Caki2 (cell line): Measurements from ENCODE around the gene ZSWIM1. TPM values are rescaled to one million over a fixed set of nuclear protein-coding genes. Genes with fewer than 3 reads are reported as not detected.

Experiments used
- DNase-seq: peaks from one replicate; pipeline ENCODE4 v3.0.0-alpha.2; 2015; ENCODE audit warnings: low read depth
- in situ Hi-C: cut with HindIII; loops from 2 replicates; pipeline ENCODE4 v1.10.0; 2016; ENCODE audit warnings: low sequenced_read_pairs, low pct_unique_long_range_greater_than_20kb, mixed read lengths
- total RNA-seq: library from RNA; depleted of rRNA; stranded (reverse); fragments of >200 nt; shearing (Covaris generic); gene quantifications from 2 replicates; pipeline ENCODE4 v1.2.3, GENCODE V29; 2014; ENCODE audit warnings: low replicate concordance

ZSWIM1 gene
- total RNA-seq, 1 experiment from 2014 or later = 9.8 TPM

DNA sequence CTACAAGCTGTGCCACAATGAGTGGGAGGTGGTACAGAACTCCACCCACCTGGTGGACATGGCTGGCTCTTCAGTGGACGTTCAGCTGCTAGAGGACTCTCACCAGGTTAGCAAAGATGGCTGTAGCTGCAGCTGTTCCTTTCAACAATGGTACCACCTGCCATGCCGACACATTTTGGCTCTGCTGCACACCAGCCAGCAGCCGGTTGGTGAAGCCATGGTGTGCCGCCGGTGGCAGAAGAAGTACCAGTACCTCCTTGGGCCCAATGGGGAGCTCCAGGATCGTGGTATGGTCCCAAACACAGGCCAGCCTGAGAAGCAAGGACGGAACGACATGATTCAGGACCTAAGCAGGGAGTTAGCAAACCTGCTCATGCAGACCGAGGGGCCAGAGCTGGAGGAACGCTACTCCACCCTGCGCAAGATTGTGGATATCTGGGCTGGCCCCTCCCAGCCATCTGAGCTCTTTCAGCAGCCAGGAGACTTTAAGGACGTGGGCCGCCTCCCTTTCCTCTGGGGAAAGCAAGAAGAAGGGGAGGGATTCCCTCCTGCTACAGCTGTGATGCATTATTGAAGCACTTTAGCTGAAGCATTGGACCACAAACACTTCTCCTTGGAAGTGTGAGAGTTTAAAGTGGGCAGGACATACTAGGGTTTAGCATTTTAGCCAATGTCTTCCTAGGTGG lies 2.8 kb upstream of the ZSWIM1 start:
- DNase-seq = no peak
- in situ Hi-C loops = no loop called here

DNA sequence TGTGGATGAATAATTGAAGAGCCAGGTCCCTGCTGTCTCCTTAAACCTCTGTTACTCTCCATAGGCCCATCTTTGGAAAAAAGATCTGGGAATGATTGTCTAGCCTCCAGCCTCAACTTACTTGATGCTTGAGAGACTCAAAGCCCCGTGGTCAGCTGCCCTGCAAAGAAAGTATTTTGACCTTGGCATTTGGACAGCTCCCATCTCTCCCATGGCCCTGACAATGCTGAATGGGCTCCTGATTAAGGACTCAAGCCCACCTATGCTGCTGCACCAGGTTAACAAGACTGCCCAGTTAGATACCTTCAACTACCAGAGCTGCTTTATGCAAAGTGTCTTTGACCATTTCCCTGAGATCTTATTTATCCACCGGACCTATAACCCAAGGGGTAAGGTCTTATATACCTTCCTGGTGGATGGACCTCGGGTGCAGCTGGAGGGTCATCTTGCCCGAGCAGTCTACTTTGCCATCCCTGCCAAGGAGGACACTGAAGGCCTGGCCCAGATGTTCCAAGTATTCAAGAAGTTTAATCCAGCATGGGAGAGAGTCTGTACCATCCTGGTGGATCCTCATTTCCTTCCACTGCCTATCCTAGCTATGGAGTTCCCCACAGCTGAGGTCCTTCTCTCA lies 1.6 kb downstream of the ZSWIM1 start:
- no peak for DNase-seq
- in situ Hi-C loops = no loop called here

DNA sequence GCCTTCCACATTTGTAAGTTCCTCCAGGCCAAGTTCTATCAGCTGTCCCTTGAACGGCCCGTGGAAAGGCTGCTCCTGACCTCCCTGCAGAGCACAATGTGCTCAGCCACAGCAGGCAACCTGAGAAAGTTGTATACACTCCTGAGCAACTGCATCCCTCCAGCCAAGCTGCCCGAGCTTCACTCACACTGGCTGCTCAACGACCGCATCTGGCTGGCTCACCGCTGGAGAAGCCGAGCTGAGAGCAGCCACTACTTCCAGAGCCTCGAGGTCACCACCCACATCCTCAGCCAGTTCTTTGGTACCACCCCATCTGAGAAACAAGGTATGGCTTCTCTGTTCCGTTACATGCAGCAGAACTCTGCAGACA lies 2.1 kb downstream of the ZSWIM1 start:
- in situ Hi-C loops = no loop called here
- no peak for DNase-seq

DNA sequence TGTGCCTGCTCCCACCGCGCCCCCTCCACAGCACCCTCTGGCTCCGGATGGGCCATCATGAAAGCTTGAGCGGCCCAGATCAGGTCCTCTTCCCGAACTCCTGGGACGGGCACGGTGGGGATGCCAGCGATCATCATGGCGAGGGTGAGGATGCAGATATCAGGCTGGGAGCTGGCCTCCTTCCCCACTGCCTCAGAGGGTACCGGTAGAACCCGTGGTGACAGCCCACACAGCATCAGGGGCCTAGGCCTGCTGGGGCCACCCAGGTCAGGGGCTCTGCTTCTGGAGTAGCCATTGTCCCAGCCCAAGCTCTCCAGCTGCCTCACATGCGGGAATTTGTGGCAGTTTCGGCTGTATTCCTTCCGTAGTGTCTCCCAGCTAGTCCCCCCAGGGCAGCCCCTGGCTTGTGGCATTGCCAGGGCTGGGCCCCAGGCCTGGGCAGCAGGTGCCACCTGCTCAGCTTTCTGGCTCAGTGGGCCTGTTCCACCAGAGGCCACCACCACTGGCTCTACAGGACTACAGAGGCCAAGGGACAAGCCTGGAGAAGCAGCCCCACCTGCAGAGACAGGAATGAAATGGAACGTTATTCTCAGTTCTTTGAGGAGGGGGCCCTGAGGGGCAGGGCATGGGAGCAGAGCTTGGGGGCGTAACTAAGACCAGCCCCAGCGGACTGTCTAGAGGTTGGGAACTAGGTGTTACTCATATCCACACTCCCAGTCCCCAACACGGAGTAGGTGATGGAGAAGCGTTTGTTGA lies 5.7 kb downstream of the ZSWIM1 start:
- in situ Hi-C loops = no loop called here

DNA sequence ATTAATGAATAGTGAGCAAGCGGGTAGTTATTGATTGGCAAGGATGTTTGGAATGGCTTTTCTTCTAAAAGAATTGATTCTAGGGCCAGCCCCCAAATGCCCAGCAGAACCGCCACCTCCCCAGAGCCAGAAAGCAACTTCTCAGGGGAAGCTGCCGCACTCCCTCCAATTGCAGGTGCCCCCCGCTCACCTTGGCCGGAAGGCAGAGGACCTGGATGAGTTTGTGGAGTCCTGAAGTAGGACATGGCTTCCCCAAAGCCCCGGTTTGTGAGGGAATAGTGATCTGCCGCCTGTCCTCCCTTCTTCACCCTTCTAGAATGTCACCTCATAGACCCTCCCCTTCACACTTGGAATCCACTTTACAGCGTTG lies 6.3 kb downstream of the ZSWIM1 start, which contains the start of gene SPATA25:
TSS of gene SPATA25 (minus strand) at position 277 of the 370 bp plus-strand sequence. CDS start at position 245, 32 bp downstream.
- no peak for DNase-seq
- in situ Hi-C loops = no loop called here

More for the DNA sequence above, 5.7 kb downstream of the ZSWIM1 start:
- no peak for DNase-seq

- no peak for DNase-seq
- in situ Hi-C loops = no loop called here
These were observed 7.7 kb downstream of the ZSWIM1 start for GRCh38 chr20:45888681-45889080.

DNA sequence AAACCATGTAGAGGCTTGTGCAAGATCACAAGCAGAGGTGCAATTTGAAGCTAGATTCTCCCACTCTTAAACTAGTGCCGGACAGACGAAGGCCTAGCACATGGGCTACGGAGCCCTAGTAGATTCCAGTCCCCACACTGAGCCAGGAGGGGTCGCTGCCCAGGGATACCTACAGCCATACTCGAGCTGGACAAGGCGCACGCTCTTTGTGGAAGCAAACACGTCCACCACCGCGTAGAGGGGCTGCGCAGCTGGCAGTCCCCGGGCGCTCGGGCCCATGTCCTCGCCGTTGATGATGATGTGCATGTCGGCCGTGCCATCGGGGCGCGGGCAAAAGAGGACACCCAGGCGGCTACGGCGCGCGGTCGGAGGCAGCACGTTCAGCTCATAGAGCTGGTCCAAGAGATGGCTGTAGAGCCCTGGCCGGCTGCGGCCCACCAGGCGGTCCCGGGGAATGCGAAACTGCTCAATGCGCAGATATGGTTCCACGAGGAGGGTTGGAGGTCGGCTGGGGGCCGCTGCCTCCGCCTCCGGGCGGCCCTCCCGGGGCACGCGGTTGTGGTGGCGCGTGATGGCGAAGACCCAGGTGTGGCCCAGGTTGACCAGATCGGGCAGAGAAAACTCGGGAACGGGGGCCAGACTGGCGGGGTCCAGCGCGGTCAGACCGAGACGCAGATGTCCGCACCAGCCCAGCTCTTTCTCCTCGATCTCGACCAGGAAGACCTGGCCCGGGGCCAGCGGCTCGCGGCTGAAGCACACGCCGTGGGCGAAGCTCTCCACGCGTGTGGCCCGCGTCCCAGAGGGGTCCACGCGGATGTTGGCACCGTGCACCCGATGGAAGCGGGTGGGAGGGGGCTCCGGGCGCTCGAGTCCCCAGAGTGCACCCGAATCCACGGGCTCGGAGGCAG lies 9.3 kb downstream of the ZSWIM1 start:
- in situ Hi-C loops = no loop called here
- DNase-seq = no peak

DNA sequence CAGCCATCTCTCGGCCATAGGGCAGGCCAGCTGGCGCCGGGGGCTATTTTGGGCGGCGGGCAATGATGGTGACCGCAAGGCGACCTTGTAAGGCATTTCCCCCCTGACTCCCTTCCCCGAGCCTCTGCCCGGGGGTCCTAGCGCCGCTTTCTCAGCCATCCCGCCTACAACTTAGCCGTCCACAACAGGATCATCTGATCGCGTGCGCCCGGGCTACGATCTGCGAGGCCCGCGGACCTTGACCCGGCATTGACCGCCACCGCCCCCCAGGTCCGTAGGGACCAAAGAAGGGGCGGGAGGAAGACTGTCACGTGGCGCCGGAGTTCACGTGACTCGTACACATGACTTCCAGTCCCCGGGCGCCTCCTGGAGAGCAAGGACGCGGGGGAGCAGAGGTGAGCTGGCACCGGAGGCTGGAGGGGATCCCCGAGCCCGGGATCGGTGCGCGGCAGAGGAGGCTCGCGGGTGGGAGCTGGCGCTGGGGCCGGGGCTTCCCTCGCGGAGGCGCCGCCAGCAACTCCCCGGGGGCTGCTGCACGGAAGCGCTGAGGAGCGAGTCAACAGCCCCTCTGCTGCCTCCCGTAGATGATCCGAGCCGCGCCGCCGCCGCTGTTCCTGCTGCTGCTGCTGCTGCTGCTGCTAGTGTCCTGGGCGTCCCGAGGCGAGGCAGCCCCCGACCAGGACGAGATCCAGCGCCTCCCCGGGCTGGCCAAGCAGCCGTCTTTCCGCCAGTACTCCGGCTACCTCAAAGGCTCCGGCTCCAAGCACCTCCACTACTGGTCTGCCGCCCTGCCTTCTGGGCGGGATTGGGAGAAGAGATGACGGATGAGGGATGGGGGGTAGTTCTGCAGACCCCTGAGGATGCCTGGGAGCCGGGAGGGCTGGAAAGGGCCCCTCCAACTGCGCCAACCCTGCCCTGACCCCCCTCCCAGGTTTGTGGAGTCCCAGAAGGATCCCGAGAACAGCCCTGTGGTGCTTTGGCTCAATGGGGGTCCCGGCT lies 10.3 kb downstream of the ZSWIM1 start, which contains the start of the genes CTSA and NEURL2:
TSS of gene CTSA (plus strand) at position 351 of the 999 bp plus-strand sequence. CDS start at position 585, 234 bp downstream.
TSS of gene NEURL2 (minus strand) at position 224 of the 999 bp plus-strand sequence. CDS start at position 7, 217 bp downstream.
- DNase-seq = peak; percentile 91
- in situ Hi-C loops = no loop called here

DNA sequence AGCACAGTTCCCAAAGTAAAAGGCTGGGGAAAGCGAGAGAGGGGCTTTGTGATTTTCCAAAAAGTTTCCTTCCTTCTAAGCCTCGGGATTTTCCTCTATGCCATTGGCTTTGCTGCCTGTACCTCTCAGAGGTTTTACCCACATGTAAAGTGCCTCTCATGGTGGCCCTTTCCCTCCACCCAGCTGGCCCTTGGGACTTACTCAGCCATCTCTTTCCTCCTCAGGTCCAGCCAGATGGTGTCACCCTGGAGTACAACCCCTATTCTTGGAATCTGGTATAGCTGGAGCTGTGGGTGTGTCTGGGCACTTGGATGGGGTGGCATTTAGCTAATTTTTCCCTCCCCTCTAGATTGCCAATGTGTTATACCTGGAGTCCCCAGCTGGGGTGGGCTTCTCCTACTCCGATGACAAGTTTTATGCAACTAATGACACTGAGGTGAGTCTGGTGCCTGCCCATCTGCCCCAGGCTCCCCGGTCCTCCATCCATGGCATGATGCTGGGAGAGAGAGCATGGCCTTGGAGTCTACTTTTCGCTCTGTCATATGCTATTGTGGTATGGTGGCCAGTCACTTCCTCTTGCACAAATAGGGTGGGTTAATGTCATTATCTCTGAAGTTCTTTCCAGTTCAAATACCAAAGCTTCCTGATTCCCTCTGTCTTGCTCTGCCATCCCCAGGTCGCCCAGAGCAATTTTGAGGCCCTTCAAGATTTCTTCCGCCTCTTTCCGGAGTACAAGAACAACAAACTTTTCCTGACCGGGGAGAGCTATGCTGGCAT lies 11.2 kb downstream of the ZSWIM1 start:
- peak; percentile 53 for DNase-seq
- in situ Hi-C loops = no loop called here

GRCh38 chr20:45892828-45893500 lies 11.9 kb downstream of the ZSWIM1 start:
- in situ Hi-C loops = no loop called here
- DNase-seq = no peak

DNA sequence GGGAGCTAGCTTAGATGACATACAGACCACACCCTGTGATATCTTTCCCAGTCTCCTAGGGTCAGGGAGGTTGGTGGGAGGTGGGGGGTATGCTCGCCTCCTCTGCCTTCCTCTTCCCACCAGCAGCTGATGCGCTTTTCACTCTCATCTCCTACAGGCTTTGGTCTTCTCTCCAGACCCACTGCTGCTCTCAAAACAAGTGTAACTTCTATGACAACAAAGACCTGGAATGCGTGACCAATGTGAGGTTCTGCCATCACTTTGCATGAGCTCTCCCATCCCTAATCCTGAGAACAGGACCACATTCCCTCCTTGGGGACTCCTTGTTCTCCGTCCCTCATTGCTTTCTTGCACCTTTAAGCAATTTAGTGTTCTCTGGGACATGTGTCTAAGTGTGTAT lies 12.8 kb downstream of the ZSWIM1 start:
- in situ Hi-C loops = no loop called here
- DNase-seq = no peak

- in situ Hi-C loops = no loop called here
- no peak for DNase-seq
These were observed 13.8 kb downstream of the ZSWIM1 start for GRCh38 chr20:45894797-45895196.

- no peak for DNase-seq
- in situ Hi-C loops = no loop called here
These were observed 15.7 kb downstream of the ZSWIM1 start for GRCh38 chr20:45896641-45897161.

GRCh38 chr20:45897289-45897688 lies 16.3 kb downstream of the ZSWIM1 start:
- in situ Hi-C loops = no loop called here
- DNase-seq = no peak

GRCh38 chr20:45897692-45898091 lies 16.7 kb downstream of the ZSWIM1 start:
- DNase-seq = no peak
- in situ Hi-C loops = no loop called here

DNA sequence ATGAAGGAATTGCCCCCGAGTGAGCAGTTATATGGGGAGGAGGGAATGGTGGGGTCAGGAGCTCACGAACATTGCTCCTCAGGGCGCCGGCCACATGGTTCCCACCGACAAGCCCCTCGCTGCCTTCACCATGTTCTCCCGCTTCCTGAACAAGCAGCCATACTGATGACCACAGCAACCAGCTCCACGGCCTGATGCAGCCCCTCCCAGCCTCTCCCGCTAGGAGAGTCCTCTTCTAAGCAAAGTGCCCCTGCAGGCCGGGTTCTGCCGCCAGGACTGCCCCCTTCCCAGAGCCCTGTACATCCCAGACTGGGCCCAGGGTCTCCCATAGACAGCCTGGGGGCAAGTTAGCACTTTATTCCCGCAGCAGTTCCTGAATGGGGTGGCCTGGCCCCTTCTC lies 17.3 kb downstream of the ZSWIM1 start:
- no peak for DNase-seq
- in situ Hi-C loops = no loop called here
